SK-N-SH (cell line): ENCODE measurements around the gene C12orf57. TPM values are rescaled to one million over a fixed set of nuclear protein-coding genes. Genes with fewer than 3 reads are reported as not detected.

ENCODE experiments used
- CTCF ChIA-PET: fragments of 300-600, 350-600 bp; formaldehyde crosslinking; extraction: SDS; loops from one replicate; lab custom pipeline; 2021; lab: Yijun Ruan, JAX
- POLR2A ChIA-PET: fragments of 350-600 bp; sonication (Branson Sonifier 250); formaldehyde crosslinking; extraction: SDS; loops from one replicate; lab custom pipeline; 2020; ENCODE audit warnings: antibody characterized with exemption, inconsistent platforms; lab: Yijun Ruan, JAX
- DNase-seq: peaks from one replicate; pipeline ENCODE4 v3.0.0; 2012
- H2AFZ ChIP-seq: fragments of 200-600 bp; sonication (generic); 2 replicates; pipeline ENCODE4 v1.8.1; 2016; ENCODE audit warnings: antibody characterized with exemption, mild to moderate bottlenecking, low read depth
- H3F3A ChIP-seq: fragments of 200-600 bp; sonication (generic); replicated peaks from 2 replicates; pipeline ENCODE3; 2016; ENCODE audit warnings: antibody characterized with exemption, mild to moderate bottlenecking; ENCODE audit not compliant: insufficient read depth
- H3K27ac ChIP-seq, 2 experiments: fragments of 200-500 bp in 1 of 2; fragments of 200-600 bp in 1 of 2; sonication (Bioruptor generic) in 1 of 2; sonication (generic), shearing (Covaris generic) in 1 of 2; 2 replicates each; pipeline versions ENCODE4 v1.5.1 to v1.6.1; 2014 to 2016; ENCODE audit warnings: low read depth in 2 of 2, inconsistent platforms in 1 of 2, low read length in 1 of 2, mild to moderate bottlenecking in 1 of 2, mixed read lengths in 1 of 2
- H3K27me3 ChIP-seq: fragments of 200-600 bp; sonication (generic), shearing (Covaris generic); 2 replicates; pipeline ENCODE4 v1.6.1; 2016; ENCODE audit warnings: mixed run types; ENCODE audit not compliant: insufficient read depth
- H3K36me3 ChIP-seq, 2 experiments: fragments of 200-500 bp in 1 of 2; fragments of 200-600 bp in 1 of 2; sonication (Bioruptor generic) in 1 of 2; sonication (generic) in 1 of 2; replicated peaks in 1 of 2; 2 replicates each; pipeline versions ENCODE3 to v1.5.1; 2014 to 2016; ENCODE audit warnings: low read length in 1 of 2, mild to moderate bottlenecking in 1 of 2; ENCODE audit not compliant: insufficient read depth in 2 of 2, control insufficient read depth in 1 of 2
- H3K4me1 ChIP-seq, 2 experiments: fragments of 200-500 bp in 1 of 2; fragments of 200-600 bp in 1 of 2; sonication (Bioruptor generic) in 1 of 2; sonication (generic), shearing (Covaris generic) in 1 of 2; 2 replicates each; pipeline versions ENCODE4 v1.5.1 to v1.6.1; 2014 to 2016; ENCODE audit warnings: low read depth in 1 of 2, low read length in 1 of 2, mixed run types in 1 of 2; ENCODE audit not compliant: insufficient read depth in 2 of 2, control insufficient read depth in 1 of 2
- H3K4me2 ChIP-seq: fragments of 200-600 bp; sonication (generic), shearing (Covaris generic); 2 replicates; pipeline ENCODE4 v1.6.1; 2017; ENCODE audit warnings: mixed run types
- H3K4me3 ChIP-seq, 2 experiments: fragments of 200-500 bp in 1 of 2; fragments of 200-600 bp in 1 of 2; sonication (Bioruptor generic) in 1 of 2; sonication (generic), shearing (Covaris generic) in 1 of 2; 2 replicates each; pipeline versions ENCODE4 v1.5.1 to v1.8.1; 2014 to 2016; ENCODE audit warnings: low read depth in 2 of 2, inconsistent platforms in 1 of 2, low read length in 1 of 2, mild to moderate bottlenecking in 1 of 2, mixed read lengths in 1 of 2, moderate library complexity in 1 of 2
- H3K79me2 ChIP-seq: fragments of 200-600 bp; sonication (generic); 2 replicates; pipeline ENCODE4 v1.8.1; 2017; ENCODE audit warnings: mild to moderate bottlenecking; ENCODE audit not compliant: insufficient read depth
- H3K9ac ChIP-seq: fragments of 200-600 bp; sonication (generic); 2 replicates; pipeline ENCODE4 v1.6.1; 2017; ENCODE audit warnings: mixed run types
- H3K9me2 ChIP-seq: fragments of 200-600 bp; sonication (generic); 2 replicates; pipeline ENCODE4 v1.6.1; 2017; ENCODE audit warnings: mixed run types
- H3K9me3 ChIP-seq: fragments of 200-600 bp; sonication (generic); 2 replicates; pipeline ENCODE4 v1.6.1; 2017; ENCODE audit warnings: mixed run types, mild to moderate bottlenecking, moderate library complexity
- H4K20me1 ChIP-seq: fragments of 200-600 bp; sonication (generic); 2 replicates; pipeline ENCODE4 v1.6.1; 2017; ENCODE audit warnings: mild to moderate bottlenecking, mixed run types; ENCODE audit not compliant: insufficient read depth
- EP300 ChIP-seq, 2 experiments: IDR thresholded peaks; 2 replicates each; pipeline versions ENCODE4 v1.4.0 to v1.6.1; 2012; ENCODE audit warnings: borderline replicate concordance in 1 of 2, low read depth in 1 of 2, low read length in 1 of 2
- MEF2A ChIP-seq: IDR thresholded peaks from 2 replicates; pipeline ENCODE4 v1.4.0; 2012; ENCODE audit warnings: low read depth, borderline replicate concordance
- NRF1 ChIP-seq: IDR thresholded peaks from 2 replicates; pipeline ENCODE4 v1.6.1; 2012; ENCODE audit warnings: low read depth, mild to moderate bottlenecking, low read length
- POLR2AphosphoS5 ChIP-seq: IDR thresholded peaks from 2 replicates; pipeline ENCODE4 v1.6.1; 2012; ENCODE audit warnings: low read depth, low read length
- RCOR1 ChIP-seq: fragments of 150-350 bp; IDR thresholded peaks from 2 replicates; pipeline ENCODE4 v1.6.1; 2017; ENCODE audit warnings: antibody characterized with exemption, low read length
- RFX5 ChIP-seq: IDR thresholded peaks from 2 replicates; pipeline ENCODE4 v1.6.1; 2012; ENCODE audit warnings: mild to moderate bottlenecking, improper control_type of control experiment, low read length
- WGBS: methylation state at CpG from one replicate; pipeline ENCODE4 v1.1.6; 2017; ENCODE audit warnings: low lambda C conversion rate; 5-methylcytosine and 5-hydroxymethylcytosine counted together
- polyA plus RNA-seq, 3 experiments: library from polyadenylated mRNA; depleted of rRNA; stranded (reverse); fragments of >200 nt; gene quantifications; 2 replicates each; pipeline ENCODE4 v1.2.3, GENCODE V29; 2012
- TF ChIP-seq, protein P1 (sequence below): IDR thresholded peaks from 2 replicates; pipeline ENCODE4; 2012
- TF ChIP-seq, protein P2 (sequence below): fragments of 150-350 bp; IDR thresholded peaks from 2 replicates; pipeline ENCODE4 v1.6.1; 2016; ENCODE audit warnings: mild to moderate bottlenecking, low read depth, low read length
- TF ChIP-seq, protein P3 (sequence below): IDR thresholded peaks from 2 replicates; pipeline ENCODE4 v1.4.0; 2012; ENCODE audit warnings: low read depth, borderline replicate concordance
- TF ChIP-seq, protein P4 (sequence below): IDR thresholded peaks from 2 replicates; pipeline ENCODE4 v1.4.0; 2012; ENCODE audit warnings: low read depth, borderline replicate concordance

Gene C12orf57
- polyA plus RNA-seq, 1 of the 3 experiments (the other 2 are of a cell fraction), result 659 TPM

DNA sequence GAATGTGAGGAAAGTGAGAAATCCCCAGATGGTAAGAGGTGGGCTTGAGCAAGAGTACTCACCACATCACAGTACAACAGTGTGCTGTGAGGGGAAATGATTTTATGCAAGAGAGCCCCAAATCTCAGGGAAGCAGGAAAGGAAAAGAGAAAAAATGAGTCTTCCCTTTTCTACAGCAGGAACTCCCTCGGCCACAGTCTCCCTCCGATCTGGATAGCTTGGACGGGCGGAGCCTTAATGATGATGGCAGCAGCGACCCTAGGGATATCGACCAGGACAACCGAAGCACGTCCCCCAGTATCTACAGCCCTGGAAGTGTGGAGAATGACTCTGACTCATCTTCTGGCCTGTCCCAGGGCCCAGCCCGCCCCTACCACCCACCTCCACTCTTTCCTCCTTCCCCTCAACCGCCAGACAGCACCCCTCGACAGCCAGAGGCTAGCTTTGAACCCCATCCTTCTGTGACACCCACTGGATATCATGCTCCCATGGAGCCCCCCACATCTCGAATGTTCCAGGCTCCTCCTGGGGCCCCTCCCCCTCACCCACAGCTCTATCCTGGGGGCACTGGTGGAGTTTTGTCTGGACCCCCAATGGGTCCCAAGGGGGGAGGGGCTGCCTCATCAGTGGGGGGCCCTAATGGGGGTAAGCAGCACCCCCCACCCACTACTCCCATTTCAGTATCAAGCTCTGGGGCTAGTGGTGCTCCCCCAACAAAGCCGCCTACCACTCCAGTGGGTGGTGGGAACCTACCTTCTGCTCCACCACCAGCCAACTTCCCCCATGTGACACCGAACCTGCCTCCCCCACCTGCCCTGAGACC lies 8.2 kb upstream of the C12orf57 start:
- Histone ChIP-seq H3K79me2 (peaks cover 69% of the 10 kb centered on the region), H3K4me3 (no peak overlapping the region), H3K27me3 (no peaks in the 10 kb centered on the region), H4K20me1 (peaks cover 37% of the 10 kb centered on the region), H3K27ac (no peak overlapping the region; a peak in 1 of 4 replicates), H3K36me3 (peaks cover 49 to 71% of the 10 kb centered on the region in 2 experiments), H3K9me2 (no peaks in the 10 kb centered on the region), H3K9me3 (no peaks in the 10 kb centered on the region), H3F3A (peaks cover 41% of the 10 kb centered on the region), H3K4me1 (peaks cover 0 to 18% of the 10 kb centered on the region in 2 experiments; a peak in 2 of 4 replicates), H3K4me2 (no peak overlapping the region), H3K9ac (no peak overlapping the region), H2AFZ (no peak overlapping the region)
- DNase-seq, result peak; percentile 17
- TF ChIP-seq, protein P1, sequence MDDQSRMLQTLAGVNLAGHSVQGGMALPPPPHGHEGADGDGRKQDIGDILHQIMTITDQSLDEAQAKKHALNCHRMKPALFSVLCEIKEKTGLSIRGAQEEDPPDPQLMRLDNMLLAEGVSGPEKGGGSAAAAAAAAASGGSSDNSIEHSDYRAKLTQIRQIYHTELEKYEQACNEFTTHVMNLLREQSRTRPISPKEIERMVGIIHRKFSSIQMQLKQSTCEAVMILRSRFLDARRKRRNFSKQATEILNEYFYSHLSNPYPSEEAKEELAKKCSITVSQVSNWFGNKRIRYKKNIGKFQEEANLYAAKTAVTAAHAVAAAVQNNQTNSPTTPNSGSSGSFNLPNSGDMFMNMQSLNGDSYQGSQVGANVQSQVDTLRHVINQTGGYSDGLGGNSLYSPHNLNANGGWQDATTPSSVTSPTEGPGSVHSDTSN, result no peak
- TF ChIP-seq, protein P2, sequence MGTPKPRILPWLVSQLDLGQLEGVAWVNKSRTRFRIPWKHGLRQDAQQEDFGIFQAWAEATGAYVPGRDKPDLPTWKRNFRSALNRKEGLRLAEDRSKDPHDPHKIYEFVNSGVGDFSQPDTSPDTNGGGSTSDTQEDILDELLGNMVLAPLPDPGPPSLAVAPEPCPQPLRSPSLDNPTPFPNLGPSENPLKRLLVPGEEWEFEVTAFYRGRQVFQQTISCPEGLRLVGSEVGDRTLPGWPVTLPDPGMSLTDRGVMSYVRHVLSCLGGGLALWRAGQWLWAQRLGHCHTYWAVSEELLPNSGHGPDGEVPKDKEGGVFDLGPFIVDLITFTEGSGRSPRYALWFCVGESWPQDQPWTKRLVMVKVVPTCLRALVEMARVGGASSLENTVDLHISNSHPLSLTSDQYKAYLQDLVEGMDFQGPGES, result no peak
- TF ChIP-seq, protein P3, sequence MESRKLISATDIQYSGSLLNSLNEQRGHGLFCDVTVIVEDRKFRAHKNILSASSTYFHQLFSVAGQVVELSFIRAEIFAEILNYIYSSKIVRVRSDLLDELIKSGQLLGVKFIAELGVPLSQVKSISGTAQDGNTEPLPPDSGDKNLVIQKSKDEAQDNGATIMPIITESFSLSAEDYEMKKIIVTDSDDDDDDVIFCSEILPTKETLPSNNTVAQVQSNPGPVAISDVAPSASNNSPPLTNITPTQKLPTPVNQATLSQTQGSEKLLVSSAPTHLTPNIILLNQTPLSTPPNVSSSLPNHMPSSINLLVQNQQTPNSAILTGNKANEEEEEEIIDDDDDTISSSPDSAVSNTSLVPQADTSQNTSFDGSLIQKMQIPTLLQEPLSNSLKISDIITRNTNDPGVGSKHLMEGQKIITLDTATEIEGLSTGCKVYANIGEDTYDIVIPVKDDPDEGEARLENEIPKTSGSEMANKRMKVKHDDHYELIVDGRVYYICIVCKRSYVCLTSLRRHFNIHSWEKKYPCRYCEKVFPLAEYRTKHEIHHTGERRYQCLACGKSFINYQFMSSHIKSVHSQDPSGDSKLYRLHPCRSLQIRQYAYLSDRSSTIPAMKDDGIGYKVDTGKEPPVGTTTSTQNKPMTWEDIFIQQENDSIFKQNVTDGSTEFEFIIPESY, result no peak
- no peak for TF ChIP-seq RFX5
- WGBS, result 93% methylated on average over 14 of the region's 14 CpGs
- POLR2A ChIA-PET, result interaction anchor here (0.6 to 1.1 kb wide), 4 partner anchors 8 to 63 kb away, joined by 3 to 4 read pairs (median 3); partner anchors contain the start of genes RNU7-1 and SPSB2
- CTCF ChIA-PET, result interaction anchor here (1.0 to 9.2 kb wide), 2 partner anchors 12 to 44 kb away, joined by 3 to 134 read pairs; no protein-coding TSS in a partner anchor

DNA sequence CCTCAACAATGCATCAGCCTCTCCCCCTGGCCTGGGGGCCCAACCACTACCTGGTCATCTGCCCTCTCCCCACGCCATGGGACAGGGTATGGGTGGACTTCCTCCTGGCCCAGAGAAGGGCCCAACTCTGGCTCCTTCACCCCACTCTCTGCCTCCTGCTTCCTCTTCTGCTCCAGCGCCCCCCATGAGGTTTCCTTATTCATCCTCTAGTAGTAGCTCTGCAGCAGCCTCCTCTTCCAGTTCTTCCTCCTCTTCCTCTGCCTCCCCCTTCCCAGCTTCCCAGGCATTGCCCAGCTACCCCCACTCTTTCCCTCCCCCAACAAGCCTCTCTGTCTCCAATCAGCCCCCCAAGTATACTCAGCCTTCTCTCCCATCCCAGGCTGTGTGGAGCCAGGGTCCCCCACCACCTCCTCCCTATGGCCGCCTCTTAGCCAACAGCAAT lies 7.6 kb upstream of the C12orf57 start:
- no peak overlapping the region for H3K4me2 ChIP-seq
- peaks cover 54 to 70% of the 10 kb centered on the region in 2 experiments for H3K36me3 ChIP-seq
- H3K27me3 ChIP-seq, result no peaks in the 10 kb centered on the region
- peak; percentile 18 for DNase-seq
- ChIA-PET POLR2A (interaction anchor here (0.6 to 1.1 kb wide), 3 partner anchors 8 to 64 kb away, joined by 3 to 4 read pairs (median 3); partner anchors contain the start of gene SPSB2), CTCF (interaction anchor here (1.0 to 9.2 kb wide), 2 partner anchors 13 to 45 kb away, joined by 3 to 134 read pairs; no protein-coding TSS in a partner anchor)
- H3K9ac ChIP-seq, result no peak overlapping the region
- no peaks in the 10 kb centered on the region for H3K9me3 ChIP-seq
- peaks cover 46% of the 10 kb centered on the region for H3F3A ChIP-seq
- peaks cover 0 to 18% of the 10 kb centered on the region in 2 experiments; a peak in 2 of 4 replicates for H3K4me1 ChIP-seq
- H3K4me3 ChIP-seq, result no peak overlapping the region
- no peak overlapping the region for H2AFZ ChIP-seq
- peak overlapping the region in 1 of 2 experiments; percentile 11; a peak in 1 of 4 replicates for H3K27ac ChIP-seq
- H4K20me1 ChIP-seq, result peaks cover 31% of the 10 kb centered on the region
- 88% methylated on average over 3 of the region's 3 CpGs for WGBS
- no peaks in the 10 kb centered on the region for H3K9me2 ChIP-seq
- H3K79me2 ChIP-seq, result peaks cover 63% of the 10 kb centered on the region
- TF ChIP-seq EP300 (IDR thresholded peaks at IDR 0.05; ENCODE audit: borderline replicate concordance in 1 of 2, low read depth in 1 of 2, low read length in 1 of 2), result no peak
- TF ChIP-seq, protein P4, sequence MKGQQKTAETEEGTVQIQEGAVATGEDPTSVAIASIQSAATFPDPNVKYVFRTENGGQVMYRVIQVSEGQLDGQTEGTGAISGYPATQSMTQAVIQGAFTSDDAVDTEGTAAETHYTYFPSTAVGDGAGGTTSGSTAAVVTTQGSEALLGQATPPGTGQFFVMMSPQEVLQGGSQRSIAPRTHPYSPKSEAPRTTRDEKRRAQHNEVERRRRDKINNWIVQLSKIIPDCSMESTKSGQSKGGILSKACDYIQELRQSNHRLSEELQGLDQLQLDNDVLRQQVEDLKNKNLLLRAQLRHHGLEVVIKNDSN, result no peak
- no peak for TF ChIP-seq POLR2AphosphoS5
- no peak for TF ChIP-seq NRF1
- TF ChIP-seq, protein P2, result no peak
- TF ChIP-seq, protein P3, result no peak
- no peak for TF ChIP-seq MEF2A
- TF ChIP-seq RCOR1, result no peak
